ENCODE results near the gene KRTAP4-7. TPM values are rescaled to one million over a fixed set of nuclear protein-coding genes. Genes with fewer than 3 reads are reported as not detected.
"Not testable (repeated sequence)": the region's sequence is repeated elsewhere in the genome, so short reads cannot be mapped to it uniquely, and the experiment has no call there.

Gene KRTAP4-7
- not detected for total RNA-seq (2021; fragmentation: NEBNext Ultra II Directional; extraction: Animal tissue kit (Norgen Biotek cat#: 25700))
- long read RNA-seq, result 0 reads

DNA sequence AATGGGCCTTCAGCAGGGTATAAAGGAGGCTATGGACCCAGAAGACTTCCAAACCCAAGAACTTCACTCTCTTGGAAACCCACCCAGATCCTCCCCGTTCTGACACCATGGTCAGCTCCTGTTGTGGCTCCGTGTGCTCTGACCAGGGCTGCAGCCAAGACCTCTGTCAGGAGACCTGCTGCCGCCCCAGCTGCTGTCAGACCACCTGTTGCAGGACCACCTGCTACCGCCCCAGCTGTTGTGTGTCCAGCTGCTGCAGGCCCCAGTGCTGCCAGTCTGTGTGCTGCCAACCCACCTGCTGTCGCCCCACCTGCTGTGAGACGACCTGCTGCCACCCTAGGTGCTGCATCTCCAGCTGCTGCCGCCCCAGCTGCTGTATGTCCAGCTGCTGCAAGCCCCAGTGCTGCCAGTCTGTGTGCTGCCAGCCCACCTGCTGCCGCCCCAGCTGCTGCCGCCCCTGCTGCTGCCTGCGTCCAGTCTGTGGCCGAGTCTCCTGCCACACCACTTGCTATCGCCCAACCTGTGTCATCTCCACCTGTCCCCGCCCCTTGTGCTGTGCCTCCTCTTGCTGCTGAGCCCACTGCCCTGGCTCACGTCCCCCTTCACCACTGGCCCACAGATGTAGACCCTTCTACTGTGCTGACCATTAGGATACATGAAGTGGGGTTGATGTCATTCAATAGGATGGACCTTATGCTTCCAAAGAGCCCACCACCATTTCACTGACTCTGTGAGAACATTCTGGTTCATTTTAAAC lies at the start of gene KRTAP4-7:
TSS of gene KRTAP4-7 (plus strand) at position 51 of the 757 bp plus-strand sequence. CDS start at position 108, 57 bp downstream.
- peak within 1 kb of the TSS; percentile 37; the same call in 1 of the 2 replicates for H3K4me3 Mint-ChIP-seq
- peaks cover 45% of the 10 kb centered on the region for H3K4me1 Mint-ChIP-seq (ENCODE audit: low read depth)
- peak within 1 kb of the TSS; percentile 91 for H3K27ac Mint-ChIP-seq
- not testable (repeated sequence) for DNase-seq; H3K36me3 Mint-ChIP-seq (ENCODE audit: low read depth); H3K27me3 Mint-ChIP-seq (ENCODE audit: insufficient read depth); H3K9me3 Mint-ChIP-seq

DNA sequence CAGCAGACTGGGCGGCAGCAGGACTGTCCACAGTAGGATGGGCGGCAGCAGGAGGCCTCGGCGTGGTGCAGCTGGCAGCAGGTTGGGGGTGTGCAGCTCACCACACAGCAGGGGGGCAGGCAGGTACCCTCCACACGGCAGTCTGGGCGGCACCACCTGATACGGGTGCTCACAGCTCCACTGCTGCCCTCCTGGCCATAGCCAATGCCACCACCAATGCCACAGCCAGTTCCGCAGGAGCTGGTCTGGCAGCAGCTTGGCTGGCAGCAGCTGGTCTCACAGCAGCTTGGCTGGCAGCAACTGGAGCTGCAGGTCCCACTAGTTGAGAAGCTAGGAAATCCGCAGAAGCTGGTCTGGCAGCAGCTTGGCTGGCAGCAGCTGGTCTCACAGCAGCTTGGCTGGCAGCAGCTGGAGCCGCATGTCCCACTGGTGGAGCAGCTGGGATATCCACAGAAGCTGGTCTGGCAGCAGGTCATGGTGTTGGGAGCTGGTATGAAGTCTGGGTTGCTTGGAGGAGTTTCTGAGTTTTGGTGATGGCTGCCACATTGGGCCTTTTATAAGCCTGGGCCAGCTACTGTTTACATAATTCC lies 49.5 kb upstream of the KRTAP4-7 start, which contains the start of gene KRTAP1-3:
TSS of gene KRTAP1-3 (minus strand) at position 529 of the 590 bp plus-strand sequence. CDS start at position 476, 53 bp downstream.
- not testable (repeated sequence) for H3K4me3 Mint-ChIP-seq; H3K27me3 Mint-ChIP-seq (ENCODE audit: insufficient read depth); H3K36me3 Mint-ChIP-seq (ENCODE audit: low read depth); H3K27ac Mint-ChIP-seq; DNase-seq; H3K9me3 Mint-ChIP-seq
- peaks cover 30% of the 10 kb centered on the region for H3K4me1 Mint-ChIP-seq (ENCODE audit: low read depth)

DNA sequence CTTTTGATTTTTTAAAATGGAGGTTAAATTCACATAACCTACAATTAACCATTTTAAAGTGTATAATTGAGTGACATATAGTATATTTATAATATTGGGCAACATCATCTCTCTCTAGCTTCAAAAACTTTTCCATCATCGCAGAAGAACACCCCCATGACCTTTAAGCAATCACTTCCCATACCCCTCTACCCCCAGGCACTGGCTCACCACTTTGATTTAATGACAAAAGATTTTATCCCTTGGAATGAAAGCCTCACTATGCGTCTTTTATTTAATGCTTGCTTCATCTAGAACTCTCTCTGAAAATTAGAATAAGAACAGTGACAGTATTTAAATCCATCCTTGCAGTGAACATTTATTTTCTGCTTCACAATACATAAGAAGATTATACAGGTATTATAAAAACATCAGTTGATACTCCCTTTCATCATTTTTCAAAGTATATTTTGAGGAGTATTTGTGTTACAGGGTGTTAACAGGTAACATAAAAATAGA lies 46.0 kb upstream of the KRTAP4-7 start:
- peaks cover 43% of the 10 kb centered on the region for H3K4me1 Mint-ChIP-seq (ENCODE audit: low read depth)
- DNase-seq, result no peak
- no peak overlapping the region for H3K4me3 Mint-ChIP-seq
- TF ChIP-seq, protein P1, sequence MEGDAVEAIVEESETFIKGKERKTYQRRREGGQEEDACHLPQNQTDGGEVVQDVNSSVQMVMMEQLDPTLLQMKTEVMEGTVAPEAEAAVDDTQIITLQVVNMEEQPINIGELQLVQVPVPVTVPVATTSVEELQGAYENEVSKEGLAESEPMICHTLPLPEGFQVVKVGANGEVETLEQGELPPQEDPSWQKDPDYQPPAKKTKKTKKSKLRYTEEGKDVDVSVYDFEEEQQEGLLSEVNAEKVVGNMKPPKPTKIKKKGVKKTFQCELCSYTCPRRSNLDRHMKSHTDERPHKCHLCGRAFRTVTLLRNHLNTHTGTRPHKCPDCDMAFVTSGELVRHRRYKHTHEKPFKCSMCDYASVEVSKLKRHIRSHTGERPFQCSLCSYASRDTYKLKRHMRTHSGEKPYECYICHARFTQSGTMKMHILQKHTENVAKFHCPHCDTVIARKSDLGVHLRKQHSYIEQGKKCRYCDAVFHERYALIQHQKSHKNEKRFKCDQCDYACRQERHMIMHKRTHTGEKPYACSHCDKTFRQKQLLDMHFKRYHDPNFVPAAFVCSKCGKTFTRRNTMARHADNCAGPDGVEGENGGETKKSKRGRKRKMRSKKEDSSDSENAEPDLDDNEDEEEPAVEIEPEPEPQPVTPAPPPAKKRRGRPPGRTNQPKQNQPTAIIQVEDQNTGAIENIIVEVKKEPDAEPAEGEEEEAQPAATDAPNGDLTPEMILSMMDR (IDR thresholded peaks at IDR 0.05), result no peak
- no peak overlapping the region for H3K27ac Mint-ChIP-seq
- H3K36me3 Mint-ChIP-seq (ENCODE audit: low read depth), result peaks cover 9% of the 10 kb centered on the region; the same call in 1 of the 2 replicates
- peaks cover under 1% of the 10 kb centered on the region for H3K9me3 Mint-ChIP-seq
- H3K27me3 Mint-ChIP-seq (ENCODE audit: insufficient read depth), result no peaks in the 10 kb centered on the region

DNA sequence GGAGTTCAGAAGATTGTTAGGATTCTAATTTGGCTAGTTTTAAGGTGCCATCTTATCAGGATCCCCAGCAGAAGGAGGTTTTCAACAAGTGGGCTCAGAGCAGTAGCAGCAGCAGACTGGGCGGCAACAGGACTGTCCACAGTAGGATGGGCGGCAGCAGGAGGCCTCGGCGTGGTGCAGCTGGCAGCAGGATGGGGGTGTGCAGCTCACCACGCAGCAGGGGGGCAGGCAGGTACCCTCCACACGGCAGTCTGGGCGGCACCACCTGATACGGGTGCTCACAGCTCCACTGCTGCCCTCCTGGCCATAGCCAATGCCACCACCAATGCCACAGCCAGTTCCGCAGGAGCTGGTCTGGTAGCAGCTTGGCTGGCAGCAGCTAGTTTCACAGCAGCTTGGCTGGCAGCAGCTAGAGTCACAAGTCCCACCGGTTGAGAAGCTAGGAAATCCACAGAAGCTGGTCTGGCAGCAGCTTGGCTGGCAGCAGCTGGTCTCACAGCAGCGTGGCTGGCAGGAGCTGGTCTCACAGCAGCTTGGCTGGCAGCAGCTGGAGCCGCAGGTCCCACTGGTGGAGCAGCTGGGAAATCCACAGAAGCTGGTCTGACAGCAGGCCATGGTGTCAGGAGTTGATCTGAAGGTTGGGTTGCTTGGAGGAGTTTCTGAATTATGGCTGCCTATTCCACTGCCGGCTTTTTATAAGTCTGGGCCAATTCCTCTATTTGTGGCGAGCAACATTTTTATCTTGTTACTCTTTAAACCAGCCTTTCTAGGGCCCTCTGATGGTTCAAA lies 43.0 kb upstream of the KRTAP4-7 start, which contains the start of gene KRTAP1-1:
TSS of gene KRTAP1-1 (minus strand) at position 668 of the 789 bp plus-strand sequence. CDS start at position 615, 53 bp downstream.
- H3K36me3 Mint-ChIP-seq (ENCODE audit: low read depth), result peaks cover 24% of the 10 kb centered on the region
- not testable (repeated sequence) for H3K27ac Mint-ChIP-seq; DNase-seq; H3K4me3 Mint-ChIP-seq; H3K27me3 Mint-ChIP-seq (ENCODE audit: insufficient read depth)
- peaks cover 14% of the 10 kb centered on the region for H3K9me3 Mint-ChIP-seq
- peaks cover 56% of the 10 kb centered on the region for H3K4me1 Mint-ChIP-seq (ENCODE audit: low read depth)

DNA sequence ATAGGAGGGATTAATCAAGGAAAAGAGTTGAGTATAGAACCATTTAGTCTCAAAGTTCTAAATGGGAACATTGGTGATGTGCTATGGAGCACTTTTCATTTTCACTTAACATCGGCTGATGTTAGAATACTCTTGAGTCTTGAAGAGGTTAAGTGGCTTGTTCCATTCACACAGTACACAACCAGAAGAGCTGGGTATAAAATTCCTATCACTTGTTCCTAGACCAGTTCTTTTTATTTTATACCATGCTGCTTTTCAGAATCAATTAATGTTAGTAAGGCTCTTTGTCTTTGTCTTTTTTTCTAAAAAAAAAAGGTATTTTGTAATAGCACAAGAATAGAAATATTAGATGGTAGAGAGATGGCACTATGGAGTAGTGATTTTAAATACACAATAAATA lies 41.0 kb upstream of the KRTAP4-7 start:
- no peak for DNase-seq
- H3K4me3 Mint-ChIP-seq, result no peak overlapping the region
- H3K27ac Mint-ChIP-seq, result no peak overlapping the region
- H3K36me3 Mint-ChIP-seq (ENCODE audit: low read depth), result peaks cover 24% of the 10 kb centered on the region
- H3K4me1 Mint-ChIP-seq (ENCODE audit: low read depth), result peaks cover 55% of the 10 kb centered on the region
- TF ChIP-seq, protein P1 (IDR thresholded peaks at IDR 0.05), result no peak
- no peaks in the 10 kb centered on the region; the same call in 1 of the 2 replicates for H3K27me3 Mint-ChIP-seq (ENCODE audit: insufficient read depth)
- peaks cover 14% of the 10 kb centered on the region for H3K9me3 Mint-ChIP-seq

DNA sequence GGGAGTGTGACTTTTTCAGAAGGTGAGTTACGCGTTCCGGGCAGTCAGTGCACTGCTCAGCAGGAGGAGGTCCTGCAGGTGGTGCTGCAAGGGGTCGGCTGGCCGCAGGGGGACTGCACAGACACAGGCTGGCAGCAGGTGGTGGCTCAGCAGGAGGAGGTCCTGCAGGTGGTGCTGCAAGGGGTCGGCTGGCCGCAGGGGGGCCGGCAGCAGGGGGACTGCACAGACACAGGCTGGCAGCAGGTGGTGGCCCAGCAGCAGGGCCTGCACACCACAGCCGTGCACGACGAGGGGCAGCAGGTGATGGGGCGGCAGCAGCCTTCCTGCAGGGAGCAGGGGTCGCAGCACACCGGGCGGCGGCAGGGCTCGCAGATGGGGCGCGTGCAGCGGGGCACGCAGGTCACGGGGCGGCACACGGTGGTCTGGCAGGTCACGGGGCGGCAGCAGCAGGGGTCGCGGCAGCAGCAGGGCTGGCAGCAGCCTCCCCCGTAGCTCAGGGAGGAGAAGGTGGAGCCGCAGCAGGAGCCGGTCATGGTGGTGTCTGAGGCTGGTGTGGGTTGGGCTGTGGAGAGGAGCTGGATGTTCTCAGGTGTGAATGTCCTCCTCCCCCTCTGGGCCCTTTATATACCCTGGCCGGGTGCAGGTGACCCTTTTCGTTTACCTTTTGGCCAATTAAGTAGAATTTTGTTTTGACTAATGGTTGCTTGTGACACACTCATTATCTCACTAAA lies 37.0 kb upstream of the KRTAP4-7 start, which contains the start of gene KRTAP2-1:
TSS of gene KRTAP2-1 (minus strand) at position 582 of the 731 bp plus-strand sequence. CDS start at position 533, 49 bp downstream.
- H3K4me1 Mint-ChIP-seq (ENCODE audit: low read depth), result peaks cover 64% of the 10 kb centered on the region
- H3K4me3 Mint-ChIP-seq; DNase-seq; H3K27me3 Mint-ChIP-seq (ENCODE audit: insufficient read depth): not testable (repeated sequence)
- H3K9me3 Mint-ChIP-seq, result peaks cover 14% of the 10 kb centered on the region
- H3K27ac Mint-ChIP-seq, result peak within 1 kb of the TSS; percentile 93
- H3K36me3 Mint-ChIP-seq (ENCODE audit: low read depth), result peaks cover 24% of the 10 kb centered on the region

Measured in HFFc6 (cell line).